H1 (cell line): ENCODE data around the gene PDZD2. TPM values are rescaled to one million over a fixed set of nuclear protein-coding genes. Genes with fewer than 3 reads are reported as not detected.

ENCODE experiments used
- BCL11A ChIP-seq, 2 experiments: IDR thresholded peaks; one replicate each; pipeline ENCODE4 v1.6.1; 2011; ENCODE audit warnings: low read depth in 2 of 2, low read length in 2 of 2, mild to moderate bottlenecking in 2 of 2
- CHD1 ChIP-seq: IDR thresholded peaks from 2 replicates; pipeline ENCODE4 v1.6.1; 2012; ENCODE audit warnings: low read depth, low read length, improper control_type of control experiment
- CHD7 ChIP-seq: fragments of 300-600 bp; sonication (generic); IDR thresholded peaks from 2 replicates; pipeline ENCODE4 v1.7.1; 2012; ENCODE audit warnings: low read length, moderate library complexity, mild to moderate bottlenecking, inconsistent platforms; ENCODE audit not compliant: insufficient replicate concordance
- FOSL1 ChIP-seq: IDR thresholded peaks from 2 replicates; pipeline ENCODE4 v1.6.1; 2011; ENCODE audit warnings: mild to moderate bottlenecking, low read depth, low read length, moderate library complexity; ENCODE audit not compliant: insufficient read depth
- GABPA ChIP-seq: IDR thresholded peaks from 2 replicates; pipeline ENCODE4 v1.6.1; 2011; ENCODE audit warnings: mild to moderate bottlenecking, low read length, moderate library complexity, borderline replicate concordance; ENCODE audit not compliant: insufficient read depth
- MAFK ChIP-seq: IDR thresholded peaks from 2 replicates; pipeline ENCODE4 v1.6.1; 2012; ENCODE audit warnings: low read depth, mild to moderate bottlenecking, improper control_type of control experiment, low read length
- polyA plus RNA-seq, 7 experiments: library from polyadenylated mRNA; depleted of rRNA in 3 of 7; stranded (reverse) in 5 of 7; unstranded in 2 of 7; fragments of >200 nt in 5 of 7; fragments of 200-250 nt in 2 of 7; gene quantifications; 1 replicate in 5 of 7; 2 replicates in 1 of 7; 4 replicates in 1 of 7; pipeline versions ENCODE4 v1.2.1 to v1.2.3, GENCODE V29; 2011 to 2013; ENCODE audit warnings: missing spikeins in 2 of 7, mixed read lengths in 2 of 7
- total RNA-seq: library from RNA; stranded (reverse); fragmentation: NEBNext Ultra II Directional; extraction: Animal tissue kit (Norgen Biotek cat#: 25700); gene quantifications from 2 replicates; pipeline ENCODE4 v1.2.1, GENCODE V29; 2021

PDZD2 gene
- total and polyA plus RNA-seq, 2 of the 8 experiments (the other 6 are each of a cell fraction or from before 2014, with no cell fraction given), result 1.2 to 6.8 TPM

GRCh38 chr5:32055891-32056866, 417.2 kb downstream of the PDZD2 start (continued):
- TF ChIP-seq FOSL1 (no peak), GABPA (no peak), CHD7 (no peak), CHD1 (no peak), BCL11A (IDR thresholded peaks at IDR 0.05; ENCODE audit: low read depth in 2 of 2, low read length in 2 of 2) (no peak), MAFK (no peak)
